Kidney epithelial cell (primary cell): ENCODE measurements around the gene BANK1. TPM values are rescaled to one million over a fixed set of nuclear protein-coding genes. Genes with fewer than 3 reads are reported as not detected.

Experiments used
- DNase-seq: peaks from one replicate; pipeline ENCODE4 v3.0.0-alpha.2; 2010; ENCODE audit warnings: low read depth
- H3K27me3 ChIP-seq: 2 replicates; pipeline ENCODE4 v1.6.0; 2011; ENCODE audit warnings: low read length; ENCODE audit not compliant: control insufficient read depth, insufficient read depth
- H3K36me3 ChIP-seq: 2 replicates; pipeline ENCODE4 v1.5.1; 2011; ENCODE audit warnings: low read length; ENCODE audit not compliant: control insufficient read depth, insufficient read depth
- H3K4me3 ChIP-seq: 2 replicates; pipeline ENCODE4 v1.5.1; 2011; ENCODE audit warnings: low read depth, mild to moderate bottlenecking, control low read depth, low read length
- CTCF ChIP-seq: IDR thresholded peaks from 2 replicates; pipeline ENCODE4 v1.5.1; 2011; ENCODE audit warnings: mild to moderate bottlenecking, moderate library complexity, low read length, control low read depth, inconsistent platforms; ENCODE audit not compliant: insufficient read depth, poor library complexity, severe bottlenecking
- total RNA-seq: library from RNA; depleted of rRNA; stranded (reverse); fragments of >200 nt; gene quantifications from 2 replicates; pipeline ENCODE4 v1.2.3, GENCODE V29; 2015

Gene BANK1
- total RNA-seq, 1 donor from 2014 or later = 1.8 TPM

GRCh38 chr4:101933855-101934254 lies 143.3 kb downstream of the BANK1 start:
- DNase-seq = no peak
- Histone ChIP-seq H3K36me3 (no peaks in the 10 kb centered on the region), H3K4me3 (no peak overlapping the region), H3K27me3 (no peaks in the 10 kb centered on the region)
- TF ChIP-seq CTCF = no peak

GRCh38 chr4:101938836-101939235 lies 148.3 kb downstream of the BANK1 start:
- no peak for DNase-seq
- Histone ChIP-seq H3K4me3 (no peak overlapping the region), H3K27me3 (no peaks in the 10 kb centered on the region), H3K36me3 (no peaks in the 10 kb centered on the region)
- no peak for TF ChIP-seq CTCF

GRCh38 chr4:101941816-101942358 lies 151.4 kb downstream of the BANK1 start:
- Histone ChIP-seq H3K4me3 (no peak overlapping the region), H3K36me3 (no peaks in the 10 kb centered on the region), H3K27me3 (no peaks in the 10 kb centered on the region)
- TF ChIP-seq CTCF = no peak
- no peak for DNase-seq

- H3K36me3 ChIP-seq = no peaks in the 10 kb centered on the region
- no peak overlapping the region for H3K4me3 ChIP-seq
- H3K27me3 ChIP-seq = no peaks in the 10 kb centered on the region
- no peak for TF ChIP-seq CTCF
- DNase-seq = no peak
These were observed 152.4 kb downstream of the BANK1 start for GRCh38 chr4:101942891-101943290.

GRCh38 chr4:101944649-101945048 lies 154.1 kb downstream of the BANK1 start:
- Histone ChIP-seq H3K4me3 (no peak overlapping the region), H3K36me3 (no peaks in the 10 kb centered on the region), H3K27me3 (no peaks in the 10 kb centered on the region)
- no peak for TF ChIP-seq CTCF
- peak; percentile 65 for DNase-seq

GRCh38 chr4:101948055-101948454 lies 157.5 kb downstream of the BANK1 start:
- TF ChIP-seq CTCF = no peak
- DNase-seq = no peak
- Histone ChIP-seq H3K36me3 (no peaks in the 10 kb centered on the region), H3K27me3 (no peaks in the 10 kb centered on the region), H3K4me3 (no peak overlapping the region)
